Smooth muscle cell (in vitro differentiated cells): Measurements from ENCODE around the gene PPP2R2C. TPM values are rescaled to one million over a fixed set of nuclear protein-coding genes. Genes with fewer than 3 reads are reported as not detected.

Source experiments
- DNase-seq: peaks from one replicate; lab custom pipeline; 2025; ENCODE audit not compliant: unreplicated experiment; lab: John Stamatoyannopoulos, UW
- H2AFZ ChIP-seq: fragments of 200-600 bp; sonication (generic); 2 replicates; pipeline ENCODE4 v1.6.0; 2016; ENCODE audit warnings: antibody characterized with exemption, low read depth, mild to moderate bottlenecking
- H3F3A ChIP-seq: fragments of 200-600 bp; sonication (generic); 2 replicates; pipeline ENCODE4 v1.6.0; 2017; ENCODE audit warnings: antibody characterized with exemption, low read depth
- H3K27ac ChIP-seq: fragments of 200-600 bp; sonication (generic); 2 replicates; pipeline ENCODE4 v1.5.1; 2016; ENCODE audit warnings: low read depth, mild to moderate bottlenecking
- H3K27me3 ChIP-seq: fragments of 200-600 bp; sonication (generic); 2 replicates; pipeline ENCODE4 v1.6.1; 2016; ENCODE audit warnings: low read depth, mild to moderate bottlenecking
- H3K36me3 ChIP-seq: fragments of 200-600 bp; sonication (generic); 2 replicates; pipeline ENCODE4 v1.5.1; 2016; ENCODE audit warnings: low read depth
- H3K4me1 ChIP-seq: fragments of 200-600 bp; sonication (generic); 2 replicates; pipeline ENCODE4 v1.5.1; 2016; ENCODE audit warnings: low read depth
- H3K4me2 ChIP-seq: fragments of 200-600 bp; sonication (generic); 2 replicates; pipeline ENCODE4 v1.6.0; 2016; ENCODE audit warnings: mild to moderate bottlenecking
- H3K4me3 ChIP-seq: fragments of 200-600 bp; sonication (generic); 2 replicates; pipeline ENCODE4 v1.5.1; 2016; ENCODE audit warnings: mild to moderate bottlenecking
- H3K79me2 ChIP-seq: fragments of 200-600 bp; sonication (generic); 2 replicates; pipeline ENCODE4 v1.6.0; 2016; ENCODE audit warnings: low read depth, mild to moderate bottlenecking
- H3K9ac ChIP-seq: fragments of 200-600 bp; sonication (generic); 2 replicates; pipeline ENCODE4 v1.6.0; 2016; ENCODE audit warnings: low read depth
- H3K9me3 ChIP-seq: fragments of 200-600 bp; sonication (generic); replicated peaks from 2 replicates; pipeline ENCODE4 v1.5.1; 2016; ENCODE audit warnings: low read depth
- H4K20me1 ChIP-seq: fragments of 200-600 bp; sonication (generic); 2 replicates; pipeline ENCODE4 v1.6.0; 2016; ENCODE audit warnings: low read depth
- CTCF ChIP-seq: fragments of 200-600 bp; sonication (generic); IDR thresholded peaks from 2 replicates; pipeline ENCODE4 v1.5.1; 2017; ENCODE audit warnings: borderline replicate concordance, mild to moderate bottlenecking, antibody characterized with exemption; ENCODE audit not compliant: insufficient read depth, poor library complexity, severe bottlenecking
- WGBS: methylation state at CpG from one replicate; pipeline ENCODE4 v1.1.7; 2016; ENCODE audit warnings: low lambda C conversion rate; 5-methylcytosine and 5-hydroxymethylcytosine counted together
- polyA plus RNA-seq: library from polyadenylated mRNA; unstranded; fragments of >200 nt; fragmentation: Nextera tagmentation; extraction: Ambion mirVana; gene quantifications from 2 replicates; pipeline ENCODE4 v1.2.1, GENCODE V29; 2016
- total RNA-seq: library from RNA; depleted of rRNA; stranded (reverse); fragments of >200 nt; gene quantifications from 2 replicates; pipeline ENCODE4 v1.2.3, GENCODE V29; 2014

Gene PPP2R2C
- total and polyA plus RNA-seq, 2 experiments from 2014 or later, result 0.54 to 1.8 TPM

- no peaks in the 10 kb centered on the region for H3K79me2 ChIP-seq
- WGBS, result 86% methylated on average over 21 of the region's 21 CpGs
- no peak overlapping the region for H3K27ac ChIP-seq
- H3K4me1 ChIP-seq, result peaks cover 9% of the 10 kb centered on the region
- H2AFZ ChIP-seq, result no peak overlapping the region
- no peak overlapping the region for H3K4me3 ChIP-seq
- H3K4me2 ChIP-seq, result no peak overlapping the region
- no peaks in the 10 kb centered on the region for H4K20me1 ChIP-seq
- no peaks in the 10 kb centered on the region for H3K27me3 ChIP-seq
- no peaks in the 10 kb centered on the region for H3K36me3 ChIP-seq
- H3K9me3 ChIP-seq, result no peaks in the 10 kb centered on the region
- H3K9ac ChIP-seq, result no peak overlapping the region
- no peak for TF ChIP-seq CTCF
- H3F3A ChIP-seq, result no peaks in the 10 kb centered on the region
- no peak for DNase-seq
Measured at GRCh38 chr4:6443035-6444023, 29.1 kb downstream of the PPP2R2C start.

GRCh38 chr4:6442555-6442954 lies 29.9 kb downstream of the PPP2R2C start:
- Histone ChIP-seq H3K27ac (no peak overlapping the region), H3K36me3 (no peaks in the 10 kb centered on the region), H3K4me3 (no peak overlapping the region), H3K4me2 (no peak overlapping the region), H3K27me3 (no peaks in the 10 kb centered on the region), H3K4me1 (peaks cover 9% of the 10 kb centered on the region), H3K79me2 (no peaks in the 10 kb centered on the region), H4K20me1 (no peaks in the 10 kb centered on the region), H2AFZ (no peak overlapping the region), H3K9ac (no peak overlapping the region), H3K9me3 (no peaks in the 10 kb centered on the region), H3F3A (no peaks in the 10 kb centered on the region)
- no peak for DNase-seq
- no peak for TF ChIP-seq CTCF
- 90% methylated on average over 8 of the region's 8 CpGs for WGBS

- WGBS, result 94% methylated on average over 7 of the region's 7 CpGs
Measured at GRCh38 chr4:6441758-6442157, 30.7 kb downstream of the PPP2R2C start.

More at GRCh38 chr4:6441758-6442157, 30.7 kb downstream of the PPP2R2C start:
- H3K79me2 ChIP-seq, result no peaks in the 10 kb centered on the region
- no peak overlapping the region for H3K9ac ChIP-seq
- no peaks in the 10 kb centered on the region for H4K20me1 ChIP-seq
- TF ChIP-seq CTCF, result no peak
- no peaks in the 10 kb centered on the region for H3K9me3 ChIP-seq
- peaks cover 4% of the 10 kb centered on the region for H3K4me1 ChIP-seq
- no peak overlapping the region for H3K4me2 ChIP-seq
- no peaks in the 10 kb centered on the region for H3K27me3 ChIP-seq
- H3K4me3 ChIP-seq, result no peak overlapping the region
- DNase-seq, result no peak
- H3F3A ChIP-seq, result no peaks in the 10 kb centered on the region
- H2AFZ ChIP-seq, result no peak overlapping the region
- H3K36me3 ChIP-seq, result no peaks in the 10 kb centered on the region
- H3K27ac ChIP-seq, result no peak overlapping the region
